Muscle layer of colon (tissue), 2 donors: ENCODE data around the gene ABCF3.

Experiments used
- H3K27ac ChIP-seq: one replicate; pipeline ENCODE4 v1.7.0; 2013; ENCODE audit warnings: low read depth, mild to moderate bottlenecking, low read length, moderate library complexity
- H3K27me3 ChIP-seq, 2 donors: one replicate each; pipeline ENCODE4 v1.7.0; 2013; ENCODE audit warnings: low read length in 2 of 2, mild to moderate bottlenecking in 2 of 2; ENCODE audit not compliant: insufficient read depth in 2 of 2, control insufficient read depth in 1 of 2
- H3K36me3 ChIP-seq: one replicate; pipeline ENCODE4 v1.7.0; 2013; ENCODE audit warnings: mild to moderate bottlenecking, low read length; ENCODE audit not compliant: insufficient read depth
- H3K4me1 ChIP-seq: one replicate; pipeline ENCODE4 v1.7.0; 2013; ENCODE audit warnings: mild to moderate bottlenecking, low read length; ENCODE audit not compliant: insufficient read depth
- H3K4me3 ChIP-seq, 2 donors: one replicate each; pipeline ENCODE4 v1.7.0; 2013; ENCODE audit warnings: low read length in 2 of 2, low read depth in 1 of 2, mild to moderate bottlenecking in 1 of 2, moderate library complexity in 1 of 2
- H3K9ac ChIP-seq: one replicate; pipeline ENCODE4 v1.7.0; 2013; ENCODE audit warnings: low read length
- H3K9me3 ChIP-seq: one replicate; pipeline ENCODE4 v1.7.0; 2013; ENCODE audit warnings: mild to moderate bottlenecking, low read length
- donor health status: abdominal sarcoma.
- donor health status: Adenocarcinoma of cecum.

Gene ABCF3

DNA sequence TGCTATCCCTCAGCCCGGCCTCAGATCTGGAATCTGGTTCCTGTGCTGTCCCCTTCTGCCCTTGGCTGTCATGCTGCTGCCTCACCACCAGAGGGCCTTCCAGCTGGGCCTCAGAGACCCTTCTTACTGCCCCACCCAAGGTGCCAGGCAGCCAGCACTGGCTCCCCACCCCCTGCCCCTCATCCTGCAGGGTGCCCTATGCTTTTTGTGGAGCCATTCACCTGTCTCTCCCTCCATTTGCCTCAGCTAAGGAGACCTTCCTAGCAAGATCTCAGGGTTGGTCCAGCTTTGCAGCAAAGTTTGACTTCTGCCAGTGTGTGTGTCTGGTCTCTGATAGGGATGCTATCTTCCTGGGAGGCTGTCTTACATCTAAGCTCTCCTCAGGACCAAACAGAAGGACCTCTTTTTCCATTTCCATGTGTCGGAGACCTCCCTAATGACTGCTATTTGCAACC is 41.5 kb downstream of the ABCF3 start:
- Histone ChIP-seq H3K4me1 (peaks cover 13% of the 10 kb centered on the region), H3K27me3 (peaks cover 29 to 51% of the 10 kb centered on the region in 2 donors), H3K9me3 (no peaks in the 10 kb centered on the region), H3K4me3 (no peak overlapping the region), H3K36me3 (no peaks in the 10 kb centered on the region), H3K27ac (no peak overlapping the region), H3K9ac (no peak overlapping the region)

DNA sequence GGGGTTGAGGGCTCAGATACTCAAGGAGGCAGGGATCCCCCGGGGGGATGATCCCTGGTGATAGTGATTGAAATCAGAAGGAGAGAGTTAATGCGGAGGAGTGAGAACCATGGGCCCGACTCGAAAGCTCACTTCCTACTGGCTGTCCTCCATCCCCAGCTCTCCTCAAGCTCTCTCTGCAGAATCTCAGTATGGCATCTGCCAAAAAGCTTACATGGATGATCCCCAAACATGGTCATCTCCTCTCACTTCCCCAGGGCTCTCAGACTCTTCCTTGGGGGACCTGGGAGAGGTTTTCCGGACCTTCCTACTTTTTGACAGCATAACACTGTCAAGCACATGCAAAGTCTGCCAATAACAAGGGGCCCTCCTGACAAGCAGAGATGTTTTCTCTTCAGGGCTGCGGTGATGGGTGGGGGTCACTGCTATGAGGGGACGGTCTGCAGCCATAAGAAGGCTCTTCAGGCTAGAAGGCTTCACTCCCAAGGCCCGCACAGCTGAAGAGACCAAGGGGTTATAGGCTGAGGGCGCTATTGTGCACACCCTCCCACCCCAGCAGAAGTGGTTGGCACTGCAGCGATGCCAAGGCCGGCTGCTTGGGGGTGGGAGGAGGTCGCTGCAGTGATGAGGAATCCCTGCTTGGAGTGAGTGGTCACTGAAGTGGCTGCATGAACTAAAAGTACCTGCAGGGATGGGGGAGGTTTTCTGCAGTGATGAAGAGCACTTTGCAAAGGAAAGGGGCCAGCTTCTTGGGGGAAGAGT is 42.6 kb downstream of the ABCF3 start:
- Histone ChIP-seq H3K9ac (no peak overlapping the region), H3K27me3 (peaks cover 29 to 62% of the 10 kb centered on the region in 2 donors), H3K27ac (no peak overlapping the region), H3K4me3 (peak overlapping the region; percentile 35 to 50), H3K36me3 (no peaks in the 10 kb centered on the region), H3K9me3 (no peaks in the 10 kb centered on the region), H3K4me1 (peaks cover 13% of the 10 kb centered on the region)

DNA sequence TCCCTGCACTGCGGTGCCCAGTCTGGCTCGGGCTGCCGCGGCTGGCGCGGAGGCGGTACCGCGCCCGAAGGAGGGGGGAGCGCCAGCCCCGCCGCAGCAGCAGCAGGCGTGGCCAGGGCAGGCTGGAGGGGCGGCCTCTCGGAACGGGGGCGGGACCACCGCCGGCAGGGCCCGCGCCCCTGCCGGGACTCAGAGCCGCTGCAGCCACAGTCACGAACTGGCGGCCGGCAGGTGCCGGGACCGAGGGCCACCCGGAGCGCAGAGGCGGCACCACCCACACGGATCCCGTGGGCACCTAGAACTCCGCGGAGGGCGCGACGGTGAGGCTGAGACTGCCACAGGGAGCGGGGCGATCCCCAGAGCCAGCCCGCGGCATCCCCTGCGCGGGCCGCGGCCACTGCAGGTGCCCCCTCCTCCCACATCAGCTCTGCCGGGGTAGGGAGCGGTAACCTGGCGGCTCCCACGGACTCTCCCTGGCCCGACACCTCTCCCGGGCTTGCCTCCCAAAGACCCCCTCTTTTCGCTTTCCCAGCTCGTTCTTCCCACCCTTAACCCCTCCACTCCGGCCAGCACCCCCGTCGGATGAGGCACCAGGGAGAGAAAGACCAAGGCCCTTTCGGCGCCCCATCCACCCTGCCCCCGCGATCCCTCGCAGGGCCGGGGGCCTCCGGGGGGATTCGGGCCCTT is 43.5 kb downstream of the ABCF3 start, which contains the start of gene VWA5B2:
TSS of gene VWA5B2 (plus strand) at position 192 of the 687 bp plus-strand sequence. CDS start 944 bp downstream, outside the sequence.
- no peak within 1 kb of the TSS for H3K27ac ChIP-seq
- H3K27me3 ChIP-seq: peaks cover 29 to 62% of the 10 kb centered on the region in 2 donors
- H3K9ac ChIP-seq: no peak within 1 kb of the TSS
- peak within 1 kb of the TSS; percentile 35 to 50 for H3K4me3 ChIP-seq
- H3K36me3 ChIP-seq: no peaks in the 10 kb centered on the region
- peaks cover 13% of the 10 kb centered on the region for H3K4me1 ChIP-seq
- no peaks in the 10 kb centered on the region for H3K9me3 ChIP-seq

DNA sequence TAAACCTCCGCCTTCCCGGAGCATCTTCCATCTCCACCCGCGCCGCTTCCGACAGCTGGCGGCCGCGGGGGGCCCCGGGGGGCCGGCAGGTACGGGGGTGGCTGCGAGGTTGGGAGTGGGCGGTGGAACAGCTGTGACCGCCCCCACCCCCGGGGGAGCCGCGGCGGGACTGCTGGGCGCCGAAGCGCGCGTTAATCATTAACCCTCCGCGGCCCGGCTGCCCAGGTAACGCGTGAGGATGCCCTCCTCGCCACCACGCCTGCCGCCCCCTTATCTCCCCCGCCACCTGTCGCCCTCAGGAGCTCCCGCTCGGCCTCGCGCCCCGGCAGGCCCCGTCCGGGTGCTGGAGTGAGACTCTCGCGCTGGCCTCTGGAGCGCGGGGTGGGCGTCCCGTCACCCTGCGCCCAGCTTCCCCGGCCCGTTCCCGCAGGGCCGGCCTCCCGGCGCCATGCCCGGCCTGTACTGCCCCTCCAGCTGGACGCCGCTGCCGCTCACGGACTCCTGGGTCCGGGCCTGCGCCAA is 44.1 kb downstream of the ABCF3 start:
- H3K9ac ChIP-seq: no peak overlapping the region
- no peaks in the 10 kb centered on the region for H3K36me3 ChIP-seq
- peak overlapping the region in 1 of 2 donors; percentile 50 for H3K4me3 ChIP-seq

DNA sequence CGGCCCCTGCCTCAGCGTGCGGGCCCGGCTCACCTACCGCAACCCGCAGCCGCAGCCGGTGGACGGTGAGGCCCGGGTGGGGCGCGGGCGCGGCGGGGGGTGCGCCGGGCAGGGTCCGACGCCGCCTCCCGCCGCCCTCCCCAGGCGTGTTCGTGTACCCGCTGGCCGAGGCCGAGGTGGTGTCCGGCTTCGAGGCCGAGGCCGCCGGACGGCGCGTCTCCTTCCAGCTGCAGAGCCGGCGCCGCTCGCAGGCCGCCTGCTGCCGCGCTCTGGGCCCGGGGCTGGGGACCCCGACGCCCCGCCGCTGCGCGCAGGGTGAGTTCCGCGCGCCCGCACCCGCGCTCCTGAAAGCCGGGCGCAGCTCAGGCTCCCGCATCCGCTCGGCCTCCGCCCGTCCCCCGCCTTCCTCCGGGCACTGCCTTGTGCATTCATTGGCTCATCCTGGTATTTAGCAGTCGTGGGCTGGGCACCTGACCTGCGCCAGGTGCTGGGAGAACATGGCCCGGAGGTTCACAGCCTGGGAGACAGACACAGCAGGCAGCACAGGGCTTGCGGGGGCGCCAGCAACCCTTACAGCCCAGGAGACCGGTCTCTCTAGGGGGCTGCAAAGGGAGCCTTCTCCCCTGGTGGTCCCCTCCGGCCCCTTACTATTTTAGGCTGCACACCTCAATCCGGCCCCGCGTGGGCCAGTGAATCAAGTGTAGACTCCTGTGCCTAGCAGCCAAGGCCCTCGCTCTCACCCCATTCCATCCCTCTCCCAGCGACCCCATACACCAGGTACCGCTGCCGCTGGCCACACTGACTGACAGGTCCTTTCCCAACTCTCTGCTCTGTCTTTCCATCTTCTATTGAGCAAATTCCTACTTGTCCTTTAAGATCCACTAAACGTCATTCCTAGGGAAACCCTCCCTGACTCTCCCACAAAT is 44.9 kb downstream of the ABCF3 start:
- H3K36me3 ChIP-seq: no peaks in the 10 kb centered on the region
- H3K4me3 ChIP-seq: no peak overlapping the region
- H3K9ac ChIP-seq: no peak overlapping the region
- no peaks in the 10 kb centered on the region for H3K9me3 ChIP-seq
- no peak overlapping the region for H3K27ac ChIP-seq
- H3K4me1 ChIP-seq: peaks cover 13% of the 10 kb centered on the region
- H3K27me3 ChIP-seq: peaks cover 29 to 62% of the 10 kb centered on the region in 2 donors

More for the DNA sequence above, 44.1 kb downstream of the ABCF3 start:
- Histone ChIP-seq H3K27ac (no peak overlapping the region), H3K27me3 (peaks cover 29 to 62% of the 10 kb centered on the region in 2 donors), H3K9me3 (no peaks in the 10 kb centered on the region), H3K4me1 (peaks cover 13% of the 10 kb centered on the region)

DNA sequence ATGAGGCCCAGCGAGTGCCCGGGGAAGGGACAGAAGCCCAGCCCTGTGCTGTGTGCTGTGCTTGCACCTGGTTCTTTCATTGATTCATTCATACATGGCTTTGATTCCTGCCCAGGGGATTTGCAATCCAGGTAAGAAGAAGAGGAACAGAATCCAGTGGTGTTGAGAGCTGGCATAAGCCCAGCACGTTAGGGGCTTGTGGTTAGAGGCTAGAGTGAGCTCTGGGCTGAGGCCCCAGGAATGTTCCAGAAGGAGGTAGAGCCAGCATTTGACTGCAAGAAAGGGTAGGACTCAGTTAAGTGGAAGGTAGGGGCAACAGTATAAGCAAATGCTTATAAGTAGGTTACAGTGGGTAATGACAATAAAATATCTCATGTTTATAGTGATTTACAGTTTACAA is 45.7 kb downstream of the ABCF3 start:
- Histone ChIP-seq H3K9ac (no peak overlapping the region), H3K27me3 (peaks cover 29 to 59% of the 10 kb centered on the region in 2 donors)

DNA sequence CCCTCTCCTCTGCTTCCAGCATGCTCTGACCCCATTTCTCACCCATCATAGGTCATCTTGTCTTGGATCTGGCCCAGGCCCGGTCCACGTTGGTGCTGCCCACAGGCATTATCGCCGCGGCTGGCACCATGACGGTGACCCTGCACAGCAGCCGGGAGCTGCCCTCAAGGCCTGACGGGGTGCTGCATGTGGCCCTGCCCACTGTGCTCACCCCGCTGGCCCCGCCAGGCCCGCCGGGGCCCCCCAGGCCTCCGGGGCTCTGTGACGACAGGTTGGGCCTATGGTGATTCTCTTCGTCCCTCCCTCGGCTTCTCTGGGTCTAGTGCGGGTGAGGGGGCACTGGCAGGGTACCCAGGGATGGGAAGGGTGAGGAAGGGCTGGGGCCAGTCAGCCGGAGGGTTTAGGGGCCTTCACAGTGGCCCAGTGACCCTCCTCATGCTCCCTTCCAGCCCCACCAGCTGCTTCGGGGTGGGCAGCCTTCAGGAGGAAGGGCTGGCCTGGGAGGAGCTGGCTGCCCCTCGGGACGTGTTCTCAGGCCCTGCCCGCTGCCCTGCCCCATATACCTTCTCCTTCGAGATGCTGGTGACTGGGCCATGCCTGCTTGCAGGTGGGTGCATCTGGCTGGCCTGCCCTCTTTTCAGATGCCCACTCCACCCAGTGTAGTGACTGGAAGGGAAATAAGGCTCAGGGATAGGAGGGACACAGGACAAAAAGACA is 47.3 kb downstream of the ABCF3 start:
- no peak overlapping the region for H3K27ac ChIP-seq
- H3K4me3 ChIP-seq: no peak overlapping the region
- no peaks in the 10 kb centered on the region for H3K9me3 ChIP-seq
- peaks cover 13% of the 10 kb centered on the region for H3K4me1 ChIP-seq
- H3K36me3 ChIP-seq: no peaks in the 10 kb centered on the region
- H3K9ac ChIP-seq: no peak overlapping the region
- peaks cover 29 to 49% of the 10 kb centered on the region in 2 donors for H3K27me3 ChIP-seq

More for the DNA sequence above, 45.7 kb downstream of the ABCF3 start:
- Histone ChIP-seq H3K4me3 (no peak overlapping the region), H3K27ac (no peak overlapping the region), H3K4me1 (peaks cover 13% of the 10 kb centered on the region), H3K9me3 (no peaks in the 10 kb centered on the region), H3K36me3 (no peaks in the 10 kb centered on the region)

DNA sequence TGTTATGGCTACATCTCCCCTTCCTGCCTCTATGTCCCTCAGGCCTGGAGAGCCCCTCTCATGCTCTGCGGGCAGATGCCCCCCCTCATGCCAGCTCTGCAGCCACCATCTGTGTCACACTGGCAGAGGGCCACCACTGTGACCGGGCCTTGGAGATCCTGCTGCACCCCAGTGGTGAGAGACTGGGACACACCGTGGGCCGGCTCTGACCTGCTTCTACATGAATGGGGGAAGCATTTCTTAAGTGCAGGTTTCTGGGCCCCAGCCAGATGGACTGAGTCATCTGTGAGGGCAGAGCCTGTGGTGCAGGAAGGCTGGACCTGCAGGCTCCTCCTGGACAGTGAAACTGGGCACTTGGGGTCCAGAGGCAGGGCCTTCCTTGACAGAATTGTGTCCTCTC is 48.2 kb downstream of the ABCF3 start:
- H3K4me3 ChIP-seq: no peak overlapping the region
- no peaks in the 10 kb centered on the region for H3K9me3 ChIP-seq
- no peak overlapping the region for H3K9ac ChIP-seq
- H3K27ac ChIP-seq: no peak overlapping the region
- H3K36me3 ChIP-seq: no peaks in the 10 kb centered on the region
- H3K27me3 ChIP-seq: peaks cover 24 to 50% of the 10 kb centered on the region in 2 donors
- H3K4me1 ChIP-seq: peaks cover 5% of the 10 kb centered on the region

DNA sequence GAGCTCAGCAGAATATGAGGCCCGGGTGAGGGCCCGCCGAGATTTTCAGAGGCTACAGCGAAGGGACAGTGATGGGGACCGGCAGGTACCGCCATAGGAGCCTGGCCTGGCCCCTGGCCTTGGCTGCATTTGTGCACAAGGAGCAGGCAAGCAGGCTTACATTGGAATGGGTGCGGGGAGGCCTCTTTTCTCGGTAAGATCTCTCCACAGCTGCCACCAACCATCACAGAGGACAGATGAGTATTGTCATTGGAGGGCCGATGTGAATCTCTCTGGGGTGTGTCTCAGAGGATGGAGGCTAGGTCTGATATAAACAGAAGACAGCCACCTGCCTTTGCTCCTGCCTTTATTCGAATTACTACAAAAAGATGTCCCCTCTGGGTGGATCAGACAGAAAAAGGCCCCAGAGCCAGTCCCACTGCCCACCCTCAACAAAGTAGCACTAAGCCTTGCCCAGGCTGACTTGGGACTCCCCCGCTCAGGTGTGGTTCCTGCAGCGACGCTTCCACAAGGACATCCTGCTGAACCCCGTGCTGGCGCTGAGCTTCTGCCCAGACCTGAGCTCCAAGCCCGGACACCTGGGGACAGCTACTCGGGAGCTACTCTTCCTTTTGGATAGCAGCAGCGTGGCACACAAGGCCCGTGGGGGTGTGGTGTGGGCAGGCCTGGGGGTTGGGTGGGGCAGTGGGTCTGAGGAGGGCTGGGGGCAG is 48.8 kb downstream of the ABCF3 start:
- Histone ChIP-seq H3K27ac (no peak overlapping the region), H3K36me3 (no peaks in the 10 kb centered on the region), H3K9me3 (no peaks in the 10 kb centered on the region), H3K4me1 (peaks cover 2% of the 10 kb centered on the region), H3K9ac (no peak overlapping the region), H3K4me3 (no peak overlapping the region), H3K27me3 (peaks cover 24 to 49% of the 10 kb centered on the region in 2 donors)
